Prostate gland (tissue), 2 donors: Measurements from ENCODE around the gene ALOXE3.

ENCODE experiments used
- CTCF ChIP-seq, 4 experiments: fragments of 200-600 bp in 2 of 4; fragments of 450-650 bp in 2 of 4; sonication (generic) in 2 of 4; IDR thresholded peaks; 1 replicate in 3 of 4; 2 replicates in 1 of 4; pipeline ENCODE4 v1.5.1; 2016 to 2019; ENCODE audit warnings: antibody characterized with exemption in 4 of 4, mild to moderate bottlenecking in 2 of 4, moderate library complexity in 2 of 4
- POLR2AphosphoS5 ChIP-seq: sonication (generic); formaldehyde crosslinking; IDR thresholded peaks from one replicate; pipeline ENCODE4 v1.6.1; 2017; ENCODE audit warnings: antibody characterized with exemption

GRCh38 chr17:8162997-8163977, 45.0 kb upstream of the ALOXE3 start:
- TF ChIP-seq CTCF (IDR thresholded peaks at IDR 0.05) (no peak), POLR2AphosphoS5 (no peak)
